Measurements from ENCODE around the gene TMEM30A.

Gene TMEM30A

GRCh38 chr6:75204217-75204958 is 80.2 kb downstream of the TMEM30A start (continued):
- TF ChIP-seq FEZF1 (tag by site-specific recombination; IDR thresholded peaks at IDR 0.05), result no peak
- 0 out of 2 replicates have a peak, but pooled peaks have one; percentile 13 for TF ChIP-seq GFI1B (tag by site-specific recombination; IDR thresholded peaks at IDR 0.05)
- no peak for TF ChIP-seq MZF1 (tag by site-specific recombination; IDR thresholded peaks at IDR 0.05; ENCODE audit: borderline replicate concordance)
- no peak for TF ChIP-seq ZNF707 (tag by site-specific recombination; IDR thresholded peaks at IDR 0.05)
- TF ChIP-seq ZBTB26 (tag by site-specific recombination; optimal IDR thresholded peaks at IDR 0.05), result no peak
- no peak for TF ChIP-seq ZNF837 (tag by site-specific recombination; IDR thresholded peaks at IDR 0.05)
- TF ChIP-seq YY2 (tag by site-specific recombination; IDR thresholded peaks at IDR 0.05), result no peak
- 0 out of 2 replicates have a peak, but pooled peaks have one; percentile 59 for TF ChIP-seq ZNF561 (tag by site-specific recombination; IDR thresholded peaks at IDR 0.05; ENCODE audit: borderline replicate concordance)
- TF ChIP-seq INSM2 (tag by site-specific recombination; IDR thresholded peaks at IDR 0.05), result no peak
- no peak for TF ChIP-seq ZNF830 (tag by site-specific recombination; IDR thresholded peaks at IDR 0.05; ENCODE audit: low read depth)
- 0 out of 2 replicates have a peak, but pooled peaks have one; percentile 45 for TF ChIP-seq SCRT2 (tag by site-specific recombination; IDR thresholded peaks at IDR 0.05)
- peak; percentile 88 for TF ChIP-seq ZNF362 (tag by site-specific recombination; IDR thresholded peaks at IDR 0.05)
- TF ChIP-seq ZNF391 (tag by site-specific recombination; IDR thresholded peaks at IDR 0.05; ENCODE audit: borderline replicate concordance, low read depth), result no peak
- TF ChIP-seq ZNF157 (tag by site-specific recombination; IDR thresholded peaks at IDR 0.05), result no peak
- no peak for TF ChIP-seq ZIC2 (tag by site-specific recombination; IDR thresholded peaks at IDR 0.05)
- TF ChIP-seq ZNF529 (tag by site-specific recombination; IDR thresholded peaks at IDR 0.05; ENCODE audit: insufficient replicate concordance), result no peak
- no peak for TF ChIP-seq ZNF596 (tag by site-specific recombination; IDR thresholded peaks at IDR 0.05)
- TF ChIP-seq RBAK (tag by site-specific recombination; IDR thresholded peaks at IDR 0.05), result no peak
- TF ChIP-seq ZNF335 (tag by site-specific recombination; conservative IDR thresholded peaks at IDR 0.05), result peak; percentile 60
- TF ChIP-seq ZNF658 (tag by site-specific recombination; IDR thresholded peaks at IDR 0.05), result no peak
- no peak for TF ChIP-seq GLI2 (tag by site-specific recombination; IDR thresholded peaks at IDR 0.05; ENCODE audit: borderline replicate concordance, low read depth)
- TF ChIP-seq ZNF394 (tag by site-specific recombination; IDR thresholded peaks at IDR 0.05; ENCODE audit: borderline replicate concordance), result no peak
- peak; percentile 93 for TF ChIP-seq ZNF654 (tag by site-specific recombination; IDR thresholded peaks at IDR 0.05; ENCODE audit: low read depth)
- no peak for TF ChIP-seq OSR2 (tag by site-specific recombination; IDR thresholded peaks at IDR 0.05)
- no peak for TF ChIP-seq ZNF514 (tag by site-specific recombination; IDR thresholded peaks at IDR 0.05)
- no peak for TF ChIP-seq ZNF146 (tag by site-specific recombination; IDR thresholded peaks at IDR 0.05)
- no peak for TF ChIP-seq ZNF670 (tag by site-specific recombination; IDR thresholded peaks at IDR 0.05; ENCODE audit: low read depth)
- no peak for TF ChIP-seq REPIN1 (tag by site-specific recombination; IDR thresholded peaks at IDR 0.05; ENCODE audit: low read depth)
- no peak for TF ChIP-seq ZSCAN30 (tag by site-specific recombination; IDR thresholded peaks at IDR 0.05)
- no peak for TF ChIP-seq ZBTB7A (tag by site-specific recombination; IDR thresholded peaks at IDR 0.05; ENCODE audit: low read depth)
- TF ChIP-seq ZBTB10 (tag by site-specific recombination; IDR thresholded peaks at IDR 0.05), result no peak
- no peak for TF ChIP-seq ZSCAN23 (tag by site-specific recombination; IDR thresholded peaks at IDR 0.05)
- no peak for TF ChIP-seq ZNF133 (tag by site-specific recombination; IDR thresholded peaks at IDR 0.05)
- TF ChIP-seq ZNF10 (tag by site-specific recombination; IDR thresholded peaks at IDR 0.05), result no peak

Measured in HEK293 (cell line).